Neural cell (in vitro differentiated cells): ENCODE data around the gene KRTAP9-2.

Experiments used
- EZH2 ChIP-seq: fragments of 200-600, 300-800 bp; shearing (Covaris generic), sonication (generic); IDR thresholded peaks from 2 replicates; pipeline ENCODE4 v1.6.1; 2014; ENCODE audit warnings: antibody characterized with exemption, low read length, borderline replicate concordance, mild to moderate bottlenecking; ENCODE audit not compliant: insufficient read depth, poor library complexity, severe bottlenecking
- MXI1 ChIP-seq: fragments of 450-650 bp; conservative IDR thresholded peaks from 2 replicates; pipeline ENCODE4 v1.6.1; 2014; ENCODE audit warnings: antibody characterized with exemption, mild to moderate bottlenecking; ENCODE audit not compliant: poor library complexity, severe bottlenecking
- TF ChIP-seq, protein P1 (sequence below): fragments of 450-650 bp; IDR thresholded peaks from 2 replicates; pipeline ENCODE4 v1.5.1; 2014; ENCODE audit warnings: antibody characterized with exemption, mild to moderate bottlenecking, moderate library complexity; ENCODE audit not compliant: poor library complexity, severe bottlenecking

- TF ChIP-seq, protein P1, sequence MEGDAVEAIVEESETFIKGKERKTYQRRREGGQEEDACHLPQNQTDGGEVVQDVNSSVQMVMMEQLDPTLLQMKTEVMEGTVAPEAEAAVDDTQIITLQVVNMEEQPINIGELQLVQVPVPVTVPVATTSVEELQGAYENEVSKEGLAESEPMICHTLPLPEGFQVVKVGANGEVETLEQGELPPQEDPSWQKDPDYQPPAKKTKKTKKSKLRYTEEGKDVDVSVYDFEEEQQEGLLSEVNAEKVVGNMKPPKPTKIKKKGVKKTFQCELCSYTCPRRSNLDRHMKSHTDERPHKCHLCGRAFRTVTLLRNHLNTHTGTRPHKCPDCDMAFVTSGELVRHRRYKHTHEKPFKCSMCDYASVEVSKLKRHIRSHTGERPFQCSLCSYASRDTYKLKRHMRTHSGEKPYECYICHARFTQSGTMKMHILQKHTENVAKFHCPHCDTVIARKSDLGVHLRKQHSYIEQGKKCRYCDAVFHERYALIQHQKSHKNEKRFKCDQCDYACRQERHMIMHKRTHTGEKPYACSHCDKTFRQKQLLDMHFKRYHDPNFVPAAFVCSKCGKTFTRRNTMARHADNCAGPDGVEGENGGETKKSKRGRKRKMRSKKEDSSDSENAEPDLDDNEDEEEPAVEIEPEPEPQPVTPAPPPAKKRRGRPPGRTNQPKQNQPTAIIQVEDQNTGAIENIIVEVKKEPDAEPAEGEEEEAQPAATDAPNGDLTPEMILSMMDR = no peak
- TF ChIP-seq MXI1 (no peak), EZH2 (no peak)
Observed at GRCh38 chr17:41178341-41178740, 48.1 kb upstream of the KRTAP9-2 start.
